Adrenal gland (tissue), 5 donors: Measurements from ENCODE around the gene FCHO2.

Experiments
- POLR2A ChIP-seq, 2 donors: fragments of 450-650 bp; IDR thresholded peaks; one replicate each; pipeline ENCODE4 v1.6.1; 2017; ENCODE audit warnings: antibody characterized with exemption in 2 of 2, mild to moderate bottlenecking in 2 of 2, moderate library complexity in 1 of 2
- TF ChIP-seq, protein P1 (sequence below), 6 experiments: fragments of 450-650 bp in 4 of 6; fragments of 200-600 bp in 2 of 6; sonication (generic) in 1 of 6; IDR thresholded peaks; 1 replicate in 5 of 6; 2 replicates in 1 of 6; pipeline versions ENCODE4 v1.5.1 to v1.8.0; 2016 to 2021; ENCODE audit warnings: antibody characterized with exemption in 6 of 6, mild to moderate bottlenecking in 2 of 6, moderate library complexity in 1 of 6
- donor health status: DM: no; HTN: no; CAD: no.

DNA sequence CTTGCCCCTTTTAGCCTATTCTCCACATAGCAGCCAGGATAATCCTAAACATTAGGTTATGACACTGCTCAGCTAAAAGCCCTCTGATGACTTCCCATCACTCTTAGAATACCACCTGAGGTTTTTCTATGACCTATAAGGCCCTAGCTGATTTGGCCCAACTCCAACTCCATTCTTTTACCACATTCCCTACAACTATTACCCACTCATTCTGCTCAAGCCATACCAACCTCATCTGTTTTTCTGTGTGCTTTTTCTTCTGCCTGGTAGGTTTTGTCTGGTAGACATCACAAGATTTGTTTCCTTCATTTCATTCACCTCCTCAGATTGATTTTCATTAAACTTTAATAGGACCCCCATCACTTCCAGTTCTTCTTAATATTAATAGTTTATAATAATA lies 12.5 kb upstream of the FCHO2 start:
- TF ChIP-seq, protein P1, sequence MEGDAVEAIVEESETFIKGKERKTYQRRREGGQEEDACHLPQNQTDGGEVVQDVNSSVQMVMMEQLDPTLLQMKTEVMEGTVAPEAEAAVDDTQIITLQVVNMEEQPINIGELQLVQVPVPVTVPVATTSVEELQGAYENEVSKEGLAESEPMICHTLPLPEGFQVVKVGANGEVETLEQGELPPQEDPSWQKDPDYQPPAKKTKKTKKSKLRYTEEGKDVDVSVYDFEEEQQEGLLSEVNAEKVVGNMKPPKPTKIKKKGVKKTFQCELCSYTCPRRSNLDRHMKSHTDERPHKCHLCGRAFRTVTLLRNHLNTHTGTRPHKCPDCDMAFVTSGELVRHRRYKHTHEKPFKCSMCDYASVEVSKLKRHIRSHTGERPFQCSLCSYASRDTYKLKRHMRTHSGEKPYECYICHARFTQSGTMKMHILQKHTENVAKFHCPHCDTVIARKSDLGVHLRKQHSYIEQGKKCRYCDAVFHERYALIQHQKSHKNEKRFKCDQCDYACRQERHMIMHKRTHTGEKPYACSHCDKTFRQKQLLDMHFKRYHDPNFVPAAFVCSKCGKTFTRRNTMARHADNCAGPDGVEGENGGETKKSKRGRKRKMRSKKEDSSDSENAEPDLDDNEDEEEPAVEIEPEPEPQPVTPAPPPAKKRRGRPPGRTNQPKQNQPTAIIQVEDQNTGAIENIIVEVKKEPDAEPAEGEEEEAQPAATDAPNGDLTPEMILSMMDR (IDR thresholded peaks at IDR 0.05): no peak
- no peak for TF ChIP-seq POLR2A (IDR thresholded peaks at IDR 0.05)
